CD14-positive monocyte (primary cell): ENCODE data around the gene BRD8. TPM values are rescaled to one million over a fixed set of nuclear protein-coding genes. Genes with fewer than 3 reads are reported as not detected.

Source experiments
- DNase-seq, 3 donors: peaks; one replicate each; pipeline ENCODE4 v3.0.0-alpha.2; 2011 to 2022
- H2AFZ ChIP-seq: 2 replicates; pipeline ENCODE4 v1.6.0; 2012; ENCODE audit warnings: mild to moderate bottlenecking, low read depth, low read length, inconsistent platforms; ENCODE audit not compliant: insufficient read depth, poor library complexity, severe bottlenecking
- H3K27ac ChIP-seq, 2 donors: 1 replicate in 1 of 2; 2 replicates in 1 of 2; pipeline ENCODE4 v1.5.1; 2012 to 2013; ENCODE audit warnings: low read length in 2 of 2, control low read depth in 1 of 2, inconsistent platforms in 1 of 2, low read depth in 1 of 2, mild to moderate bottlenecking in 1 of 2
- H3K27me3 ChIP-seq, 2 donors: one replicate each; pipeline versions ENCODE4 v1.6.0 to v1.6.1; 2011 to 2013; ENCODE audit warnings: low read length in 2 of 2; ENCODE audit not compliant: control insufficient read depth in 2 of 2, insufficient read depth in 2 of 2
- H3K36me3 ChIP-seq, 2 donors: replicated peaks in 1 of 2; 1 replicate in 1 of 2; 2 replicates in 1 of 2; pipeline versions ENCODE4 v1.5.1 to v1.6.1; 2012 to 2013; ENCODE audit warnings: low read length in 2 of 2, control low read depth in 1 of 2, inconsistent platforms in 1 of 2, mild to moderate bottlenecking in 1 of 2; ENCODE audit not compliant: insufficient read depth in 2 of 2, control insufficient read depth in 1 of 2
- H3K4me1 ChIP-seq, 2 donors: 1 replicate in 1 of 2; 2 replicates in 1 of 2; pipeline versions ENCODE4 v1.5.1 to v1.6.1; 2012 to 2013; ENCODE audit warnings: low read length in 2 of 2, control low read depth in 1 of 2, inconsistent platforms in 1 of 2, mild to moderate bottlenecking in 1 of 2, moderate library complexity in 1 of 2; ENCODE audit not compliant: insufficient read depth in 2 of 2, control insufficient read depth in 1 of 2
- H3K4me2 ChIP-seq: replicated peaks from 2 replicates; pipeline ENCODE3; 2012; ENCODE audit warnings: low read length, moderate library complexity, mild to moderate bottlenecking; ENCODE audit not compliant: poor library complexity, severe bottlenecking; ENCODE audit errors: extremely low read depth
- H3K4me3 ChIP-seq, 3 experiments: fragments of 200-600 bp in 1 of 3; sonication (generic) in 1 of 3; replicated peaks in 1 of 3; 1 replicate in 2 of 3; 2 replicates in 1 of 3; pipeline ENCODE4 v1.5.1; 2011 to 2013; ENCODE audit warnings: low read length in 3 of 3, mild to moderate bottlenecking in 3 of 3, control low read depth in 2 of 3, low read depth in 2 of 3, inconsistent platforms in 1 of 3, moderate library complexity in 1 of 3
- H3K79me2 ChIP-seq: 2 replicates; pipeline ENCODE4 v1.6.0; 2012; ENCODE audit warnings: mild to moderate bottlenecking, control low read depth, inconsistent platforms, low read length, moderate library complexity; ENCODE audit not compliant: insufficient read depth
- H3K9ac ChIP-seq: 2 replicates; pipeline ENCODE4 v1.6.0; 2017; ENCODE audit warnings: low read length, mild to moderate bottlenecking; ENCODE audit not compliant: insufficient read depth, poor library complexity, severe bottlenecking
- H3K9me3 ChIP-seq, 2 donors: replicated peaks in 1 of 2; 1 replicate in 1 of 2; 2 replicates in 1 of 2; pipeline versions ENCODE4 v1.5.1 to v1.6.1; 2012 to 2013; ENCODE audit warnings: low read length in 2 of 2, control low read depth in 1 of 2; ENCODE audit not compliant: control insufficient read depth in 1 of 2, insufficient read depth in 1 of 2
- H4K20me1 ChIP-seq: 2 replicates; pipeline ENCODE4 v1.6.0; 2012; ENCODE audit warnings: mild to moderate bottlenecking, low read length, control low read depth, moderate library complexity; ENCODE audit not compliant: insufficient read depth
- H3K27ac Mint-ChIP-seq, 7 donors: one replicate each; pipeline ENCODE4 v1.8.0; 2020; ENCODE audit warnings: mild to moderate bottlenecking in 7 of 7, mixed read lengths in 7 of 7, moderate library complexity in 6 of 7, inconsistent platforms in 2 of 7
- H3K27me3 Mint-ChIP-seq, 3 donors: one replicate each; pipeline ENCODE4 v1.8.0; 2021 to 2022; ENCODE audit warnings: low read depth in 3 of 3, mild to moderate bottlenecking in 3 of 3, mixed read lengths in 3 of 3, moderate library complexity in 3 of 3, inconsistent platforms in 1 of 3
- H3K36me3 Mint-ChIP-seq, 2 donors: one replicate each; pipeline ENCODE4 v1.8.0; 2020; ENCODE audit warnings: mixed read lengths in 2 of 2, inconsistent platforms in 1 of 2, mild to moderate bottlenecking in 1 of 2
- H3K4me1 Mint-ChIP-seq: one replicate; pipeline ENCODE4 v1.8.0; 2020; ENCODE audit warnings: mild to moderate bottlenecking, mixed read lengths
- H3K4me3 Mint-ChIP-seq, 2 donors: one replicate each; pipeline ENCODE4 v1.8.0; 2020; ENCODE audit warnings: mild to moderate bottlenecking in 2 of 2, mixed read lengths in 2 of 2, moderate library complexity in 1 of 2
- H3K9me3 Mint-ChIP-seq, 7 donors: one replicate each; pipeline ENCODE4 v1.8.0; 2020 to 2022; ENCODE audit warnings: mixed read lengths in 7 of 7, mild to moderate bottlenecking in 6 of 7, moderate library complexity in 6 of 7, inconsistent platforms in 2 of 7
- CTCF ChIP-seq: fragments of 200-600 bp; IDR thresholded peaks from one replicate; pipeline ENCODE4 v1.8.0; 2022; ENCODE audit warnings: antibody characterized with exemption, mild to moderate bottlenecking
- WGBS: methylation state at CpG from one replicate; pipeline ENCODE4 v1.1.5; 2013; ENCODE audit warnings: missing lambda C conversion rate; ENCODE audit not compliant: insufficient coverage; 5-methylcytosine and 5-hydroxymethylcytosine counted together
- intact Hi-C, 2 donors: fragments of 100-400 bp; cut with micrococcal nuclease; formaldehyde crosslinking; loops; one replicate each; pipeline versions ENCODE4 v1.15.0 to v1.15.1; 2023
- polyA plus RNA-seq, 3 donors: library from polyadenylated mRNA; depleted of rRNA in 1 of 3; unstranded in 2 of 3; stranded (reverse) in 1 of 3; fragments of 300-500 nt in 2 of 3; fragments of >200 nt in 1 of 3; fragmentation: Illumina TruSeq in 2 of 3; gene quantifications; 1 replicate in 2 of 3; 2 replicates in 1 of 3; pipeline ENCODE4 v1.2.3, GENCODE V29; 2012 to 2021

Gene BRD8
- polyA plus RNA-seq, 3 donors = 9.8 to 19.6 (median 17.6) TPM

- no peak overlapping the region for H2AFZ ChIP-seq
- H4K20me1 ChIP-seq = no peaks in the 10 kb centered on the region
- DNase-seq = no peak
- peaks cover 0 to 4% (median 0%) of the 10 kb centered on the region in 7 donors for H3K9me3 Mint-ChIP-seq
- intact Hi-C loops = no loop called here
- H3K4me1 ChIP-seq = no peaks in the 10 kb centered on the region
- no peak for TF ChIP-seq CTCF
- peaks cover 7 to 12% (median 7%) of the 10 kb centered on the region in 3 donors for H3K27me3 Mint-ChIP-seq
- H3K79me2 ChIP-seq = no peaks in the 10 kb centered on the region
- no peaks in the 10 kb centered on the region for H3K9me3 ChIP-seq
- H3K9ac ChIP-seq = no peak overlapping the region
- H3K4me1 Mint-ChIP-seq = peaks cover 4% of the 10 kb centered on the region
- no peak overlapping the region for H3K4me2 ChIP-seq
- no peaks in the 10 kb centered on the region for H3K27me3 ChIP-seq
- H3K4me3 ChIP-seq = no peak overlapping the region
- 56% methylated on average over 2 of the region's 4 CpGs for WGBS
- no peak overlapping the region for H3K27ac ChIP-seq
- no peaks in the 10 kb centered on the region for H3K36me3 ChIP-seq
- H3K27ac Mint-ChIP-seq = no peak overlapping the region
- peak overlapping the region in 1 of 2 donors; percentile 28 for H3K4me3 Mint-ChIP-seq
- no peaks in the 10 kb centered on the region for H3K36me3 Mint-ChIP-seq
These were observed 83.1 kb downstream of the BRD8 start for GRCh38 chr5:138095100-138095907.

GRCh38 chr5:138093036-138093435 is 85.4 kb downstream of the BRD8 start:
- Histone ChIP-seq H3K27ac (no peak overlapping the region), H3K4me3 (no peak overlapping the region), H3K9ac (no peak overlapping the region), H3K36me3 (no peaks in the 10 kb centered on the region), H3K4me2 (no peak overlapping the region), H4K20me1 (no peaks in the 10 kb centered on the region), H2AFZ (no peak overlapping the region), H3K4me1 (no peaks in the 10 kb centered on the region), H3K27me3 (no peaks in the 10 kb centered on the region), H3K9me3 (no peaks in the 10 kb centered on the region), H3K79me2 (no peaks in the 10 kb centered on the region)
- Mint-ChIP-seq H3K4me1 (peaks cover 4% of the 10 kb centered on the region), H3K9me3 (peaks cover 0 to 2% (median 0%) of the 10 kb centered on the region in 7 donors), H3K36me3 (no peaks in the 10 kb centered on the region), H3K27ac (no peak overlapping the region), H3K4me3 (no peak overlapping the region), H3K27me3 (peaks cover 5 to 9% (median 7%) of the 10 kb centered on the region in 3 donors)
- no CpG with 5 or more reads among the region's 1 CpG for WGBS
- DNase-seq = no peak
- intact Hi-C loops = no loop called here
- TF ChIP-seq CTCF = no peak
